ENCODE measurements around the gene ARHGAP26. TPM values are rescaled to one million over a fixed set of nuclear protein-coding genes. Genes with fewer than 3 reads are reported as not detected.

The ARHGAP26 gene
- total and polyA plus RNA-seq, 2 donors (not counting 3 experiments of a cell fraction or from before 2014, with no cell fraction given): 3.1 to 16.2 TPM

DNA sequence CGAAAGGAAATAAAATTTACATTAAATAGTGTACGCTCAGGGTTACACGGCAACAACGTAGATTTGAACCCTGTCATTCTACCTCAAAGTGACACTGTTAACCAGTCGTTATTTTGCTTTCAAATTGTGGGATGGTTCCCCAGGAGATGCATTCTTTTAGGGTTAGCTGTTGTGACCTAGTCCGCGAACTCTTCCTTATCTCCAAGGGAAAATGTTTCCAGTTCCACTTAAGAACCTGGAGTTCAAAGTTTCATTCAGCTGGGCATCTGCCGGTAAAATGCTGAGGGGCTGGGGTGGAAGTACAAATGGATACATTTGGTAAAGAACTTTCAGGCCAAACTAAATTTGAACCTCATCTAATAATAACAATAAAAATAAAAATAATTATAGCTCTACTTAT is 368.7 kb downstream of the ARHGAP26 start:
- no peak for DNase-seq (ENCODE audit: low read depth, low spot score)
- BruUV-seq (replicated peaks): no TSS peak

More for the DNA sequence above, 368.7 kb downstream of the ARHGAP26 start:
- H3K27ac ChIP-seq (ENCODE audit: insufficient read depth, low read depth, low read length): no peak overlapping the region
- H3K79me2 ChIP-seq (ENCODE audit: control insufficient read depth, insufficient read depth, low read length): no peaks in the 10 kb centered on the region
- CTCF ChIA-PET: interaction anchor here (1.1 to 4.4 kb wide), 3 partner anchors 11 to 264 kb away, joined by 3 to 18 read pairs (median 5); partner anchors contain the start of gene NR3C1
- no peaks in the 10 kb centered on the region for H3K36me3 ChIP-seq (ENCODE audit: control insufficient read depth in 2 of 2, extremely low read depth in 1 of 2, insufficient read depth in 2 of 2, low read length in 2 of 2)
- TF ChIP-seq FOS (IDR thresholded peaks at IDR 0.05; ENCODE audit: borderline replicate concordance, insufficient read depth, low read length) (no peak), POLR2AphosphoS5 (IDR thresholded peaks at IDR 0.05; ENCODE audit: insufficient read depth, low read depth, low read length) (no peak), GATA2 (IDR thresholded peaks at IDR 0.05; ENCODE audit: insufficient read depth, insufficient read length, low read depth, low read length) (no peak), JUN (IDR thresholded peaks at IDR 0.05; ENCODE audit: borderline replicate concordance, insufficient read depth, insufficient read length, low read depth) (no peak), EZH2 (IDR thresholded peaks at IDR 0.05; ENCODE audit: borderline replicate concordance, low read depth, low read length, severe bottlenecking) (no peak), MYC (IDR thresholded peaks at IDR 0.05; ENCODE audit: low read depth, low read length) (no peak), POLR2A (IDR thresholded peaks at IDR 0.05; ENCODE audit: low read depth, low read length) (no peak)
- TF ChIP-seq, protein P1, sequence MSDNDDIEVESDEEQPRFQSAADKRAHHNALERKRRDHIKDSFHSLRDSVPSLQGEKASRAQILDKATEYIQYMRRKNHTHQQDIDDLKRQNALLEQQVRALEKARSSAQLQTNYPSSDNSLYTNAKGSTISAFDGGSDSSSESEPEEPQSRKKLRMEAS (IDR thresholded peaks at IDR 0.05; ENCODE audit: insufficient read depth, insufficient read length): no peak
- TF ChIP-seq, protein P2, sequence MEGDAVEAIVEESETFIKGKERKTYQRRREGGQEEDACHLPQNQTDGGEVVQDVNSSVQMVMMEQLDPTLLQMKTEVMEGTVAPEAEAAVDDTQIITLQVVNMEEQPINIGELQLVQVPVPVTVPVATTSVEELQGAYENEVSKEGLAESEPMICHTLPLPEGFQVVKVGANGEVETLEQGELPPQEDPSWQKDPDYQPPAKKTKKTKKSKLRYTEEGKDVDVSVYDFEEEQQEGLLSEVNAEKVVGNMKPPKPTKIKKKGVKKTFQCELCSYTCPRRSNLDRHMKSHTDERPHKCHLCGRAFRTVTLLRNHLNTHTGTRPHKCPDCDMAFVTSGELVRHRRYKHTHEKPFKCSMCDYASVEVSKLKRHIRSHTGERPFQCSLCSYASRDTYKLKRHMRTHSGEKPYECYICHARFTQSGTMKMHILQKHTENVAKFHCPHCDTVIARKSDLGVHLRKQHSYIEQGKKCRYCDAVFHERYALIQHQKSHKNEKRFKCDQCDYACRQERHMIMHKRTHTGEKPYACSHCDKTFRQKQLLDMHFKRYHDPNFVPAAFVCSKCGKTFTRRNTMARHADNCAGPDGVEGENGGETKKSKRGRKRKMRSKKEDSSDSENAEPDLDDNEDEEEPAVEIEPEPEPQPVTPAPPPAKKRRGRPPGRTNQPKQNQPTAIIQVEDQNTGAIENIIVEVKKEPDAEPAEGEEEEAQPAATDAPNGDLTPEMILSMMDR (IDR thresholded peaks at IDR 0.05; ENCODE audit: extremely low read depth in 1 of 2, insufficient read depth in 1 of 2, low read depth in 1 of 2, low read length in 2 of 2): no peak
- no peak overlapping the region for H3K4me3 ChIP-seq (replicated peaks in 1 of 3; ENCODE audit: insufficient read depth in 1 of 3, low read depth in 1 of 3, low read length in 3 of 3)
- no peak overlapping the region for H3K9ac ChIP-seq (replicated peaks; ENCODE audit: extremely low read depth, insufficient read depth, low read length)
- H4K20me1 ChIP-seq (replicated peaks; ENCODE audit: control insufficient read depth, extremely low read depth, insufficient read depth, low read length): no peaks in the 10 kb centered on the region
- H3K9me1 ChIP-seq (replicated peaks; ENCODE audit: control insufficient read depth, extremely low read depth, insufficient read depth, low read length): no peaks in the 10 kb centered on the region
- H3K4me1 ChIP-seq (ENCODE audit: control insufficient read depth, extremely low read depth, insufficient read depth, low read length): no peaks in the 10 kb centered on the region
- POLR2A ChIA-PET: interaction anchor here (0.6 kb wide), 1 partner anchor 39 kb away, joined by 6 read pairs; no protein-coding TSS in a partner anchor
- dilution Hi-C loops (cut with MboI; ENCODE audit: extremely low pct_ligation_motif_present, low sequenced_read_pairs): no loop called here
- H3K27me3 ChIP-seq (ENCODE audit: control insufficient read depth in 2 of 2, insufficient read depth in 2 of 2, low read length in 2 of 2): no peaks in the 10 kb centered on the region
- no peak overlapping the region for H2AFZ ChIP-seq (ENCODE audit: low read depth, low read length)
- no peaks in the 10 kb centered on the region for H3K9me3 ChIP-seq (replicated peaks; ENCODE audit: control insufficient read depth, insufficient read depth, low read length)
- intact Hi-C loops (cut with micrococcal nuclease): no loop called here
- FAIRE-seq: no peak
- no peak overlapping the region for H3K4me2 ChIP-seq (ENCODE audit: insufficient read depth, low read length)
